Measurements from ENCODE around the gene PNPLA6. TPM values are rescaled to one million over a fixed set of nuclear protein-coding genes. Genes with fewer than 3 reads are reported as not detected.
A peak's percentile ranks its signal among the peaks of the same experiment; 100 is the strongest.

PNPLA6 gene
- total and polyA plus RNA-seq, 9 of the 15 experiments (the other 6 are each of a cell fraction or from before 2014, with no cell fraction given) = 0.07 to 30.2 (median 8.3) TPM

- TF ChIP-seq, protein P1, sequence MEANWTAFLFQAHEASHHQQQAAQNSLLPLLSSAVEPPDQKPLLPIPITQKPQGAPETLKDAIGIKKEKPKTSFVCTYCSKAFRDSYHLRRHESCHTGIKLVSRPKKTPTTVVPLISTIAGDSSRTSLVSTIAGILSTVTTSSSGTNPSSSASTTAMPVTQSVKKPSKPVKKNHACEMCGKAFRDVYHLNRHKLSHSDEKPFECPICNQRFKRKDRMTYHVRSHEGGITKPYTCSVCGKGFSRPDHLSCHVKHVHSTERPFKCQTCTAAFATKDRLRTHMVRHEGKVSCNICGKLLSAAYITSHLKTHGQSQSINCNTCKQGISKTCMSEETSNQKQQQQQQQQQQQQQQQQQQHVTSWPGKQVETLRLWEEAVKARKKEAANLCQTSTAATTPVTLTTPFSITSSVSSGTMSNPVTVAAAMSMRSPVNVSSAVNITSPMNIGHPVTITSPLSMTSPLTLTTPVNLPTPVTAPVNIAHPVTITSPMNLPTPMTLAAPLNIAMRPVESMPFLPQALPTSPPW (CRISPR knock-in tag; IDR thresholded peaks at IDR 0.05) = peak; percentile 63
- no peak for TF ChIP-seq ZFPM2 (CRISPR knock-in tag; IDR thresholded peaks at IDR 0.05)
- TF ChIP-seq, protein P2, sequence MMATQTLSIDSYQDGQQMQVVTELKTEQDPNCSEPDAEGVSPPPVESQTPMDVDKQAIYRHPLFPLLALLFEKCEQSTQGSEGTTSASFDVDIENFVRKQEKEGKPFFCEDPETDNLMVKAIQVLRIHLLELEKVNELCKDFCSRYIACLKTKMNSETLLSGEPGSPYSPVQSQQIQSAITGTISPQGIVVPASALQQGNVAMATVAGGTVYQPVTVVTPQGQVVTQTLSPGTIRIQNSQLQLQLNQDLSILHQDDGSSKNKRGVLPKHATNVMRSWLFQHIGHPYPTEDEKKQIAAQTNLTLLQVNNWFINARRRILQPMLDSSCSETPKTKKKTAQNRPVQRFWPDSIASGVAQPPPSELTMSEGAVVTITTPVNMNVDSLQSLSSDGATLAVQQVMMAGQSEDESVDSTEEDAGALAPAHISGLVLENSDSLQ (IDR thresholded peaks at IDR 0.05) = no peak
- no peak for TF ChIP-seq ZKSCAN8 (CRISPR knock-in tag; IDR thresholded peaks at IDR 0.05)
- TF ChIP-seq MTF1 (CRISPR knock-in tag; IDR thresholded peaks at IDR 0.05; ENCODE audit: borderline replicate concordance) = no peak
- no peak for TF ChIP-seq FOXJ3 (CRISPR knock-in tag; IDR thresholded peaks at IDR 0.05)
- no peak for TF ChIP-seq ZNF316 (IDR thresholded peaks at IDR 0.05)
- 0 out of 2 replicates have a peak, but pooled peaks have one; percentile 60 for TF ChIP-seq NR2F6 (CRISPR knock-in tag; IDR thresholded peaks at IDR 0.05)
- no peak; the same call in 1 of the 2 replicates for TF ChIP-seq CBX5 (IDR thresholded peaks at IDR 0.05; ENCODE audit: borderline replicate concordance, low read depth)
- no peak for TF ChIP-seq NELFE (IDR thresholded peaks at IDR 0.05; ENCODE audit: insufficient read depth, insufficient read length)
- TF ChIP-seq SRSF9 (IDR thresholded peaks at IDR 0.05; ENCODE audit: borderline replicate concordance, low read depth, low read length) = no peak
- TF ChIP-seq E2F3 (CRISPR knock-in tag; IDR thresholded peaks at IDR 0.05) = peak; percentile 59; the same call in 1 of the 2 replicates
- no peak for TF ChIP-seq HNRNPLL (IDR thresholded peaks at IDR 0.05; ENCODE audit: low read depth, low read length, poor library complexity, severe bottlenecking)
- TF ChIP-seq CEBPG (CRISPR knock-in tag; IDR thresholded peaks at IDR 0.05) = peak; percentile 43; the same call in 1 of the 2 replicates
- no peak for TF ChIP-seq CEBPG (tag; conservative IDR thresholded peaks at IDR 0.05 in 1 of 2, IDR thresholded peaks at IDR 0.05 in 1 of 2)
- no peak for TF ChIP-seq ZNF232 (CRISPR knock-in tag; IDR thresholded peaks at IDR 0.05)
- peak; percentile 59 for TF ChIP-seq ARID1B (IDR thresholded peaks at IDR 0.05)
- TF ChIP-seq, protein P3, sequence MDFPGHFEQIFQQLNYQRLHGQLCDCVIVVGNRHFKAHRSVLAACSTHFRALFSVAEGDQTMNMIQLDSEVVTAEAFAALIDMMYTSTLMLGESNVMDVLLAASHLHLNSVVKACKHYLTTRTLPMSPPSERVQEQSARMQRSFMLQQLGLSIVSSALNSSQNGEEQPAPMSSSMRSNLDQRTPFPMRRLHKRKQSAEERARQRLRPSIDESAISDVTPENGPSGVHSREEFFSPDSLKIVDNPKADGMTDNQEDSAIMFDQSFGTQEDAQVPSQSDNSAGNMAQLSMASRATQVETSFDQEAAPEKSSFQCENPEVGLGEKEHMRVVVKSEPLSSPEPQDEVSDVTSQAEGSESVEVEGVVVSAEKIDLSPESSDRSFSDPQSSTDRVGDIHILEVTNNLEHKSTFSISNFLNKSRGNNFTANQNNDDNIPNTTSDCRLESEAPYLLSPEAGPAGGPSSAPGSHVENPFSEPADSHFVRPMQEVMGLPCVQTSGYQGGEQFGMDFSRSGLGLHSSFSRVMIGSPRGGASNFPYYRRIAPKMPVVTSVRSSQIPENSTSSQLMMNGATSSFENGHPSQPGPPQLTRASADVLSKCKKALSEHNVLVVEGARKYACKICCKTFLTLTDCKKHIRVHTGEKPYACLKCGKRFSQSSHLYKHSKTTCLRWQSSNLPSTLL (IDR thresholded peaks at IDR 0.05) = no peak
- no peak for TF ChIP-seq YBX1 (IDR thresholded peaks at IDR 0.05)
- TF ChIP-seq GABPA (tag; conservative IDR thresholded peaks at IDR 0.05; ENCODE audit: low read depth) = no peak
- no peak for TF ChIP-seq ZNF121 (CRISPR knock-in tag; conservative IDR thresholded peaks at IDR 0.05)
- 0 out of 2 replicates have a peak, but pooled peaks have one; percentile 6 for TF ChIP-seq ZNF134 (CRISPR knock-in tag; conservative IDR thresholded peaks at IDR 0.05)
- TF ChIP-seq, protein P4, sequence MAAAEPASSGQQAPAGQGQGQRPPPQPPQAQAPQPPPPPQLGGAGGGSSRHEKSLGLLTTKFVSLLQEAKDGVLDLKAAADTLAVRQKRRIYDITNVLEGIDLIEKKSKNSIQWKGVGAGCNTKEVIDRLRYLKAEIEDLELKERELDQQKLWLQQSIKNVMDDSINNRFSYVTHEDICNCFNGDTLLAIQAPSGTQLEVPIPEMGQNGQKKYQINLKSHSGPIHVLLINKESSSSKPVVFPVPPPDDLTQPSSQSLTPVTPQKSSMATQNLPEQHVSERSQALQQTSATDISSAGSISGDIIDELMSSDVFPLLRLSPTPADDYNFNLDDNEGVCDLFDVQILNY (CRISPR knock-in tag; IDR thresholded peaks at IDR 0.05) = no peak
Observed at GRCh38 chr19:7522072-7522922, 13.2 kb upstream of the PNPLA6 start, which contains the start of gene MCOLN1 (continued).
